HG03457 (cell line): Measurements from ENCODE around the gene EMILIN3.

Experiments used
- ATAC-seq: cut with Tn5 transposase; IDR thresholded peaks from one replicate; pipeline ENCODE4 v1.9.1; 2021; ENCODE audit warnings: moderate number of reproducible peaks; ENCODE audit not compliant: unreplicated experiment

EMILIN3 gene

GRCh38 chr20:41349943-41350342, 16.7 kb downstream of the EMILIN3 start:
- no peak for ATAC-seq

- ATAC-seq = no peak
These were observed 17.4 kb downstream of the EMILIN3 start for GRCh38 chr20:41349266-41349665.

GRCh38 chr20:41348430-41349172, 18.0 kb downstream of the EMILIN3 start:
- ATAC-seq = no peak

GRCh38 chr20:41347523-41348429, 18.8 kb downstream of the EMILIN3 start:
- no peak for ATAC-seq

- ATAC-seq = no peak
These were observed 20.9 kb downstream of the EMILIN3 start for GRCh38 chr20:41345729-41346067.

- ATAC-seq = no peak
These were observed 21.5 kb downstream of the EMILIN3 start for GRCh38 chr20:41344938-41345728.

GRCh38 chr20:41344477-41344876, 22.1 kb downstream of the EMILIN3 start:
- no peak for ATAC-seq

- ATAC-seq = no peak
These were observed 23.8 kb downstream of the EMILIN3 start for GRCh38 chr20:41342474-41343464.

- ATAC-seq = no peak
These were observed 26.1 kb downstream of the EMILIN3 start, which contains the start of gene LPIN3 for GRCh38 chr20:41340327-41341055. Gene LPIN3 (plus strand): TSS chr20:41340821. CDS start chr20:41345804, 4,983 bp downstream.

GRCh38 chr20:41339957-41340326, 26.7 kb downstream of the EMILIN3 start:
- peak; percentile 73 for ATAC-seq

GRCh38 chr20:41336711-41337492, 29.7 kb downstream of the EMILIN3 start:
- no peak for ATAC-seq

- no peak for ATAC-seq
These were observed 31.0 kb downstream of the EMILIN3 start for GRCh38 chr20:41335591-41335990.

GRCh38 chr20:41334443-41335421, 31.9 kb downstream of the EMILIN3 start:
- ATAC-seq = no peak

- ATAC-seq = no peak
These were observed 32.6 kb downstream of the EMILIN3 start for GRCh38 chr20:41334036-41334435.

- ATAC-seq = no peak
These were observed 34.9 kb downstream of the EMILIN3 start for GRCh38 chr20:41331731-41332130.

GRCh38 chr20:41330941-41331340, 35.7 kb downstream of the EMILIN3 start:
- no peak for ATAC-seq

GRCh38 chr20:41330343-41330720, 36.3 kb downstream of the EMILIN3 start:
- no peak for ATAC-seq
